Posterior vena cava (tissue), 2 donors: ENCODE measurements around the gene PEPD. TPM values are rescaled to one million over a fixed set of nuclear protein-coding genes. Genes with fewer than 3 reads are reported as not detected.
A peak's percentile ranks its signal among the peaks of the same experiment; 100 is the strongest.

ENCODE experiments used
- DNase-seq: peaks from one replicate; pipeline ENCODE4 v3.0.0-alpha.2; 2020; ENCODE audit warnings: low spot score
- intact Hi-C, 2 donors: fragments of 100-400 bp; cut with DNase I; formaldehyde crosslinking; loops; one replicate each; pipeline versions ENCODE4 v1.14.1 to v1.14.2; 2022 to 2023
- total RNA-seq, 2 donors: library from RNA; stranded (reverse); fragmentation: NEBNext Ultra II Directional; extraction: Animal tissue kit (Norgen Biotek cat#: 25700); gene quantifications; one replicate each; pipeline ENCODE4 v1.2.1, GENCODE V29; 2021
- donor health status: DM: yes; HTN: yes; CAD: no.
- donor health status: DM: yes; HTN: yes; CAD: no.

PEPD gene
- total RNA-seq, 2 donors from 2014 or later, result 63.5 to 70.6 TPM

DNA sequence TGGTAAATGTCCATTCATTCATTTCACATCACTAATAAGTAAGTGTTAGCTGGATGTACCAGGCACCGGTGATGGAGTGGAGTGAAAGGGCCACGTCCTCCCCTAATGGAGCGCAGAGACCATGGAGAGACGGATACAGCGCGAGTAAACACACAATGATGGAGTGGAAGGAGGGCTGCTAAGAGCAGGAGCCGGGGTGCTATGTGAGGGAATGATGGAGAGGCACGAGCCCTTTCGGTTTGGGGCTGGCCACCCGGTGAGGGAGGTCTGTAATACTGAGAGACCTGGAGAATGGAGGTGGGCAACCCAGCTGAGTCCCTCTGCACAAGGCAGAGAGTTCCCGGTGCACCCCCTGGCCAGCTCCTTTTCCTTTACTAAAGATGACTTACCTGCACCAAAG, 53.7 kb downstream of the PEPD start:
- DNase-seq, result peak; percentile 22
- intact Hi-C loops, result no loop called here

DNA sequence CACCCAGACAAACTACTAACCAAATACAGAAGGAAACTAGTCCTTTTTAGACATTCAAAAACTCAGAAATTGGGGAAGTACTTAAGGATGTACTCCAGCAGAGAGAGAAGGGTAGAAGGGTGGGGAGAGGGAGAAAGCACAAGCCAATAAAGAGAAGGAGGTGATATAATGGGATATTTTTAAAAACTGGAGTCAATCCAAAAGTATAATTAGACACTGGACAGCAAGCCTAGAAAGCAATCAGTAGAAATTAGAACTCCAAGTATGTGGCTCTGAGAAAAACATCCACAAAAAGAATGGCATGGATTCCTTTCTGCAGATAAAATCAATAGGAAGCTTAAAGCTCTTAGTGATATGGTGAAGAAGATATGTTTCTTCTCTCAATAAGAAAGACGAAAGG, 55.8 kb downstream of the PEPD start:
- intact Hi-C loops, result no loop called here
- no peak for DNase-seq

DNA sequence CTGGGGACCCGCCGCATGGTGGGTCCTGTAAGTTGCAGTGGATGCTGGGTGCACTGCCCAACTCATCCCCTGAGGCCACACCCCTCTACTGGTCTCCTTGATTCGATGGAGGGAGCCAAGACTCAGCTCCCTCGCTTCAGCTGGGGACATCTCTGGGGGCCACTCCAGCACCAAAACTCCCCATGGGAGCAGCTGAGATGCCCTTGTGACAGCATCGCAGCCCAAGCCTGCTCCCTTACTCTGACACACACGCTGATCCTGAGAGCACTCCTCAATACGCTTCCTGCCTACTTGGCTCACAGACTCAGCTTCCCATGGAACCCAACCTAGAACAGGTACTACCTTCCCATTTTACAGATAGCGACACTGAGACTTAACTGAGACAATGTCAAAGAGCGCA, 56.2 kb downstream of the PEPD start:
- no peak for DNase-seq
- intact Hi-C loops, result no loop called here

DNA sequence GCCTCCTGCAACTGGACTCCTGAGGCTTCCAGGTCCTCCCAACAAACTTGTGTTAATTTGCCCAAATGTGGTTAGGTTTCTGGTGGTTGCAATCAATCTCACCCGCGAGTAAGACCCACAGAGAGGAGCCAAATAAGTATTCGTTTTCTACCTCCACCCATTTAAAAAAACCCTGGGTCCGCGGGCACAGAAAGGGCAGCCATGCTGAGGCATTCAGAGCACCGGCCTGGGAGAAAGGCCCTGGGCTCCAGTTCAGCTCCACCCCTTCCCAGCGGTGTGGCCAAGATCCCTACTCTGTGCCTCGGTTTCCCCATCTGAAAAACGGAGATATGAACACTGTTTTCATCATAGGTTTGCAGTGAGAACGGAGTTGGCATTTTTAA, 56.9 kb downstream of the PEPD start:
- intact Hi-C loops, result no loop called here

DNA sequence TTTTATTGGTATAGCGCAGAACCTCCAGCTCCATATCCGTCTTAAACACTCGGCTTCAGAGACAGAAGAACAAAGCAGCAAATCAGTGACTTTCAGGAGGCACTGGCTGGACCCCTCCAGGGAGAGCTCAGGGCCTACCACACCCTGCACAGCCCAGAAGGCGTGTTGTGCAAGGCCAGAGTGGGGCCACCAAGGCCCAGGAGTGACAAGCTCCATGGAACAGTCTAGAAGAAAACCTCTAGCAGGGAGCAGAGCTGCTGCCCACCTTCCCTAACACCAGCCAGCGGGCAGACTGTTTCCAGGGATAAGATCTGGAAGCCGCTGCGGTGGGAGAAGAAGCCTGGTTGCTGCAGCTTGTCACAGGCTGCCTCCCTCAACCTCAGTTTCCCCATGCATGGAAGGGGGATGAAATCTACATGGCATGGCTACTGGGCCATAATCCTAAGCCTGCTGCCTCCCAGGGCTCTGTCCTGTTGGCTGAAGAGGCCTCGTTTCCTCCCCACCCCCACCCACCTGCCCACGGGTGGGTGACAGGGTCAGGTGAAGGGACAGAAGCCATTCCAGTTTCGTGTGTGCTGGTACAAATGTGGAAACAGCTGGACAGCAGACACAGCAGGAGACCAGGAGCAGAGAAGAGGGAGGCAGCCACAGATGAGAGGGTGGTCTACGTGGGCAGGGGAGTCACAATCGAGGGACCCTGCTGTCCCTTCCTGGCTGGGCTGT, 57.4 kb downstream of the PEPD start:
- no peak for DNase-seq
- intact Hi-C loops, result no loop called here

More for the DNA sequence above, 56.9 kb downstream of the PEPD start:
- no peak for DNase-seq

DNA sequence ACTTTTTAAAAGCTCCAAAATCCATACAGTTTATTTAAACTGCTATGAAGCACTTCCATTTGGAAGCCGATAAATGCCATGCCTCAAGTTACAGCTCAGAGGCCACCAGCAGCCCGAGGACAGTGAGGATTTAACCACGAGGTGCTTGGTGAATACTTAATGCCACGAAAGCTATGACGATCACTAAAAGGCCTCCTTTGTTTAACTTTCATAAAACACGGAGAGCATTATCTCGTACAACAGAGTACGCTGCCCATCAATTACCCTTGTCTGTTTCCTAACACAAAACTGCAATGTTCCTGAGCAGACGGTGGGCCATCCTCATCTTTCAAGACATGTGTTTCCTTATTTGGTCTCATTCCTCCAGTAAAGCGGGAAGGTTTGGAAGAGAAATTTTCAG, 58.4 kb downstream of the PEPD start:
- no peak for DNase-seq
- intact Hi-C loops, result no loop called here

DNA sequence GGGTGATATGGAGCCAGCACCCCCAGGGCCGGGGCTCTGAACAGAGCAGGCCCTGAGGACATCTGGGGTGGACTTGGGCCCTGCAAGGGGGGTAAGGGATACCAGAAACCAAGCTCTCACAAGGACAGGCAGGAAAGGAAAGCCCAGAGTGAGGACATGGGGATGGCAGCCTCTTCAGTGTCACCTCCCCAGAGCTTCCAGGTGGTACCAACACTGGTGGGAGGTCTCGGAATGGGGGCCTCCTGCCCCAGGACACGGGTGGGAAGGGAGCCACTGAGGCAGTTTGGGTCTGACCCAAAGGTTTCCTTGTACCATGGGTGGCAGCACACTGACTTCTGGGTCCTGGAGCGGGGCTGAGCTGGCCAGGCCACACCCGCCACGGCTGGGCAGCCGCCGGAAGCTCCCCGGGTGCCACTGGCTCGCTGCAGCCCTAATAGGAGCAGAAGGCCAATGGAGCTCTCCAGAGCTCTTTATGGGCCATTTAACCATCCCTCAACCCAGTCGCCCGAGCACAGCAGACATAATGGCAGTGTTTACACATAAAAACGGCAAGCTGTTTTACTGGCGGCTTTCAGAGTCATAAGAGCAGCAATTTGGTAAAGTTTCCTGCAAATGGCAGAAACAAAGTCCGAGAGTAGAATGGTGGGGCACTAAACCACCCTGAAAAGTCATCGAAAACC, 59.3 kb downstream of the PEPD start:
- no peak for DNase-seq
- intact Hi-C loops, result no loop called here

DNA sequence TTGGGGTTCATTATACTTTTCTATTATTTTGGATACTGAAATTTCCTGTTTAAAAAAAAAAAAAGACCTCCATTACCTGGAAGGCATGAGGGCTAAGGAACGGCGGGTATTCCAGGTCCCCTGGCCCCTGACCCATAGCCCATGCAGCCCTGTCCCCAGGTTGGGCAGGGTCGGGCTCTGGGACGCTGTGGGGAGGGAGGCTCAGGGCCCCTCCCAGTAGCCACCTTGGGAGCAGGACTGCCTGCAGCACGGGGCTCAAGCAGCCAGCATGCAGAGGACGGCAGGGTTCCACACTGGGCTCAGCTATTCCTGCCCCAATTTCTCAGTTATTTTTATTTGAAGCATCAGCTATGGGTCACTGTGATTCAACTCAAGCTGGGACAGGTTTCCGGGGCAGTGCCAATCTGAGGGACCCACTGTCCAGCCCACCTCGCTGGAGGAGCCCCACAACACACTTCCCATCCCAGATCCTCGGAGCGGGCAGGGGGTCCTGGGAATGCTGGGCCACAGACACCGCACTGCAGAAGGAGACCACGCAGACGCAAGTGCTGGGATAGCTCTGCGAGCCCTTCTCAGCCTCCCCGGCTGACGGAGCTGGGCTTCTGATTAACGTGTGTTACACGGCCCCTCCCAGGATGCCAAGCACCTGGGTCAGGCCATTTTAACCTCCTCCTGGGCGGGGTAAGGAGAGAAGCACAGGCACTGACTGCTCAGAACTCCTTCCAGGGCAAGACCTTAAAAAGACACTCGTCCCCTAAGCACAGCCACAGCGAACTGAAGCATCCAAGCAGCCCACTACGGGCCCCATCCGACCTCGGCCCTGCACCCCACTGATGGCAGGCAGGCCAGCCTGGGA, 60.1 kb downstream of the PEPD start:
- intact Hi-C loops, result no loop called here
- no peak for DNase-seq

DNA sequence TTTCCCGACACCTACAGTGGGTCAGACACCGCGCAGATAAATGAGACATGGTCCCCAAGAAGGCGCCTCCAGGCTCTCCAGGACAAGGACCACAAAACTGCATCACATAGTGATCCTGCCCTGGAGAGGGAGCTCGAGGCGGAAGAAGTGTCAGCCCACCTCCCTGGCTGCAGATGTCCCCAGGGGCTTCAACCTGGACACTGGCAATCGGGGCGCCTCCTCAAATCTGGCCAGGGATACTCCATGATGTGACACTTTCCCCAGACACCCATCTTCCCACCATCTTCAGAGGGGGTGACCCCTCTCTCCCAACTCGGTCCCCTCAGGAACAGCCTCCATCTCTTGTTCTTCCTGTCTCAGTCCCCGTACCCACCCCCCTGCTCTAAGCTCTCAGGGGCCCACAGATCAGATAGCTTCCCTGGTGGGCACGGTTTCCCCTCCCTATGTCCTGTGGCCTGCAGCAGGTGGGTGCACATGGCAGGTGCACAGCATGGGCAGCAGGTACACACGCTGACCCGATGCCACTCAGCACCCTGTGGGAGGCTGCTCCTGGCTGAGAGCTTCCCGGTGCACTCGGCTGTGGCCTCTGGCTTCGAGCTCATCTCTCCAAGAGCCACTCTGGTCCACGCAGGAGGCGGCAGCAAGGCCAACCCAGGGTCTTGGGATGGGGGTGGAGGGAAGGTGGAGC, 61.2 kb downstream of the PEPD start:
- intact Hi-C loops, result no loop called here
- no peak for DNase-seq

DNA sequence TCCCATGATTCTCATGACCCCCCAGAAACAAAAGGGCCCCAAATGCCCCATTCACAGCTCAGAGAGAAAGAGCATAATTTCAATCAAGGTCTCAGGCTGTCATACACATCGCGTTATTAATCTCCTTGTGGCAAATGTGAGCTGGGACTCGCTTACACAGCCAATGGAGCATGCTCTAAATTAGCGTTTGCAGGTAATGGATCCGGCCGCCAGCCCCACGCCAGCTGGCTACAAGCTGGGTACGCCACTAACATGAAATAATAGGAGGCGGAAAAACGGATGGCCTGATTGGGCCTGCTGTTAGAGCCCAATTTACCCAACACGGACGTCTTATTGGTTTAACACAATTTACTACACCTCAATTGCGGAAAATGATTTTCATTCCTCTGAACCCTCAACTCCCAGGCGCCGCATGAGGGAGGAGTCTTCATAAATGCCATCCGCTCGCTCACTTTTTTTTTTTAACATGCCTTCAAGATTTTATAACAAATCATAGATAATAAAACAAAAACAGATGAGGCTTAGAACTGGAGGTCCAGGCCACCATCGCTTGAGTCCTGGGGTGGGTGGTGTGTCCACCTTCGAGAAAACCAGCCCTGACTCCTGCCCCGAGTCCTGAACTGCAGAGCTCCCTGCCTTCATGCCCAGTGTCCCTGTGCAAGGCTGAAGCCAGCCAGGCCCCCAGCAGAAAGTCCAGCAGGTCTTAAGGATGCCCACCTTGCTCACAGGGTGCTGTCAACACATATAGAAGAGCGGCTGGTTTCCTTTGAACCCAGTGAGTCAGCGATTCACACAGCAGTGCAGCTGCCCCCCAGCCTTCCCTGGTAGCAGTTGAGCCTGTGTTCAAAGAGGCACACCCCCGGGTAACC, 62.1 kb downstream of the PEPD start:
- intact Hi-C loops, result no loop called here
- DNase-seq, result no peak

DNA sequence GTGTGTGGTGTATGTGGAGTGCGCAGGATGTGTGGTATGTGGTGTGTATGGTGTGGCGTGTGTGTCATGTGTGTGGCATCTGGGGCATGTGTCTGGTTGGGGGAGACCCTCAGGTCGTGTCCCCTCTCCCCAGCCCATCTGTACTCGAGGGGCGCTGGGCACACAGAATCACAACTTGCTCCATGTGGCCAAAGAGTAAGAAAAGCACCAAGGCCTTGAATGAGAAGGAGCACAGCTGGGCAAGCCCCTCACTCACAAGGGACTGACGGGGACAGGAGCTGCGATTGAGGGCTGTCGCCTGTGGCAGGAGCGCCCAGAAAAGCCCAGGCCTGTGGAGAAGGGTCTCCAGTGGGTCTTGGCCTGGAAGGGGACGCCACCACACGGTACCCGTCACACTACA, 62.8 kb downstream of the PEPD start:
- no peak for DNase-seq
- intact Hi-C loops, result no loop called here

DNA sequence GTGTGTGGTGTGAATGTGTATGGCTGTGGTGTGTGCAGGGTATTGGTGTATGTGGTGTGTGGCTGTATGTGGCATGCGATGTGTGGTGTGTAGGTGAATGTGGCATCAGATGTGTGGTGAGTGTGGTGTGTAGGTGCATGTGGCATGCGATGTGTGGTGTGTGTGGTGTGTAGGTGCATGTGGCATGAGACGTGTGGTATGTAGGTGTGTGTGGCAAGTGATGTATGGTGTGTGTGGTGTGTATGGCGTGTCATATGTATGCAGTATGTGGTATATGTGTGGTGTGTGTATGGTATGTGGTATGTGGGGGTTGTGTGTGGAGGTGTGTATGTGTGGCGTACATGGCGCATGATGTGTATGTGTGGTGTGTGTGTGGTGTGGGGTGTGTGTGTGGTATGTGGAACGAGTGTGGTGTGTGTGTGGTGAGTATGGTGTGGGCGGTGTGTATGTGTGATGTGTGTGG, 63.4 kb downstream of the PEPD start:
- intact Hi-C loops, result no loop called here
- no peak for DNase-seq

DNA sequence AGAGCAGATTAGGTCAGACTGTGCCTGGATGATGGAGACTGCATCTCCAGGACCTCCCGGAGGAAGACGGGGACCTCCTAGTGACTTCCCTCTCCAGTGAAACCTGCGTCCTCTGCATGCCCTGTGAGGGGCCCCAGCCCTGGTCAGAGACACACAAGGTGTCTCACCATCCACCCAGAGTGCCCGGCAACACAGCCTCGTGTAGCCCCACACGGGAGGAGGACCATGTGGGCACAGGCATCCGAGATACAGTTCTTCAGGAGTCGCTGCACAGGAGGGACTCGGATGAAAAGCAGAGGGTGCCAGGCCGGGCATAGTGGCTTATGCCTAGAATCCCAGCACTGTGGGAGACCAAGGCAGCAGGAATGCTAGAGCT, 64.8 kb downstream of the PEPD start:
- intact Hi-C loops, result no loop called here
- DNase-seq, result peak; percentile 65

DNA sequence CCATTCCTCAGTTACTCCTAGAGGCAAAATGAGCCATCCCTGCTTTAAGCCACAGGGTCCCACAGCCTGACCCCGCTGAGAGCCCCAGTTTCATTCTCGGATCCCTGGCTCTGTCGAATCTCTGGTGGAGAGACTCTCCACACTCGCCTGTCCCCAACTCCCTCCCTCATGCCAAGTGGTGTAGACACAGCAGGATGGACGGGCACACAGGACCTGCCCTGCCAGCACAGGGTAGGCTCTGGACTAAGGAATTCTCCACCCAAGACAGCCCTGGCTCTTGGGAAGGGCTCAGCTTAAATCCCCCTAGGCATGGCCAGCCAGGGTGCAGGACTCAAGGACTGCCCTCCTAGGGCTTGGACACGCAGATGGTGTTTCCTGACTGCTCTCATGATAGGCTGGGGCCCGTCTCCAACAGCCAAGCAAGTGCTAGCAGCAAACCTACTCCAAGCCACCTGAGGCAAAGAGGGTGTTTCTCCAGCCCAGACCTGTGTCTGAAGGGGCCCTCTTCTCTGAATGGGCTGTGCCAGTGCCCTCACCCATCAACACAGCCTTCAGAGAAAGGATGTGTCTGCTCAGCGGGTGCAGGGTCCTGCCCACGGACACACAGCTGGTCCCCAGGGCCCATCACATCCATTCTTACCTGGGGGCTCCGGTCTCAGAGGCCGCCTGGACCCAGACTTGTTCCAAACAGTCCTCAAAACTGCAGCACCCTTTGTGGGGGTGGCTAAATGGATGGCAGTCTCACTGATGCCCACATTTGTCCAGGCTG, 65.3 kb downstream of the PEPD start:
- DNase-seq, result peak; percentile 58
- intact Hi-C loops, result no loop called here

DNA sequence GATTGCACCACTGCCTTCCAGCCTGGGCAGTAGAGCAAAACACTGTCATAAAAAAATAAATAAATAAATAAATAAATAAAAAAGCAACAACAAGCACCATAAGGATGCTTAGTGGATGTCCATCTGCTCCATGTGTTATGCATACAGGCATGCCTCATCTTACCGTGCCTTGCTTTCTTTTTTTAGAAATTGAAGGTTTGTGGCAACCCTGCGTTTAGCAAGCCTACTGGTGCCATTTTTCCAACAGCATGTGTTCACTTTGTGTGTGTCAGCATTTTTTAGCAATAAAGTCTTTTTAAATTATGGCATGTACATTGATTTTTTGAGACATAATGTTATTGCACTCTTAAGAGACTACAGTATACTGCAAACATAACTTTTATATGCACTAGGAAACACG, 68.3 kb downstream of the PEPD start:
- intact Hi-C loops, result no loop called here
- no peak for DNase-seq

DNA sequence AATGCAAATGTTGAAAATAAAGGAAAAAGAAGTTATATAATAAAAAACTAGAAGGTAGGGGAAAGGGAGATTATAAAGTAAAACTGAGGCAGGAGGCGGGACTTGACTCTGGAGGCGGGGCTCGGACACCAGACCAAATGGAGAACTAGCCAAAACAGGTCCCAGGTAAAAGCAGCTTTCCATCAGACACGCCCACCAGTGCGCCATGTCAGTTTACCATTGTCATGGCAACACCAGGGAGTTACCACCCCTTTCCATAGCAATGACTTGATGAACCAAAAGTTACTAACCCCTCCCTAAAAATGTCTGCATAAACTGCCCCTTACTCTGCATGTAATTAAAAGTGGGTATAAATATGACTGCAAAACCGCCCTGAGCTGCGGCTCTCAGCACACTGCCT, 70.9 kb downstream of the PEPD start:
- peak; percentile 51 for DNase-seq
- intact Hi-C loops, result no loop called here

DNA sequence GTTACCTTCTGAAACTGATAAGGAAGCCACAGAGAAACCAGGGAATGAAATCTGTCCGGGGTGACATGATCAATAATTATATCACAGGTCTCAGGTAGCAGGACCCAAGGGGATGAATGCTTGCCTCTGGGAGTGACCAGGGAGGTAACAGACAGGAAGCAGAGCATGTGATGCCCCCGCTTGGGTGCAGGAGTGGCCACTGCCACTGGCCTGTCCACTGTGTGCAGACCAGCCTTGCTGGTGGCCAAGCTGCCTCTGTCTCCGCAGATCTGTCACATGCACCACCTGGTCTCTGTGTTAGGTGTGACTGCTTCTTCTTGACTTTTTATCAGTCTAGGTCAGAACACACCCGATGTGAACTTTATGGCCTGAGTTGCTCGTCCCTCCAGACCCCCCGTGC, 71.8 kb downstream of the PEPD start:
- intact Hi-C loops, result no loop called here
- peak; percentile 38 for DNase-seq

DNA sequence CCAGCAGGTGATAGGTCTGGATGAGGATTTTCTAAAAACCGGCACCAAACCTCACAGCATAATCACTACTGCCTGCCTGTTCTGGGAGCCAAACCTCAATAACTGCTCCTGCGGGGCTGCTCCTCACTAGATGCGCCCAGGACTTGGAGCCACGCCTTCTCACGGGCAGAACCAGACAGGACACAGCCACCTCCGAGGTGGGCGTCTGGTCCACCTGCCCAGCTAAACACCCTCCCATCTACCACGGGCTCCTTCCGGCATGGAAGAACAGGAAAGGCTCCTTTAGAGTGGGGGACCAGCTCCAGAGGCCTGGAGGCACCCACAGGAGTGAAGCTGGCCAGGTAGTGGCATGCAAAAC, 73.5 kb downstream of the PEPD start:
- intact Hi-C loops, result no loop called here

More for the DNA sequence above, 73.5 kb downstream of the PEPD start:
- peak; percentile 59 for DNase-seq
